Measurements from ENCODE around the gene PRLHR.

GRCh38 chr10:118628397-118628796 lies 32.9 kb upstream of the PRLHR start:
- no peak for TF ChIP-seq CTCF (IDR thresholded peaks at IDR 0.05)
- TF ChIP-seq EP300 (IDR thresholded peaks at IDR 0.05), result no peak
- TF ChIP-seq POLR2A (IDR thresholded peaks at IDR 0.05; ENCODE audit: low read depth), result no peak
- TF ChIP-seq POLR2AphosphoS5 (IDR thresholded peaks at IDR 0.05), result no peak

Data from esophagus muscularis mucosa (tissue), 4 donors.